Measurements from ENCODE around the gene NID2.

NID2 gene

DNA sequence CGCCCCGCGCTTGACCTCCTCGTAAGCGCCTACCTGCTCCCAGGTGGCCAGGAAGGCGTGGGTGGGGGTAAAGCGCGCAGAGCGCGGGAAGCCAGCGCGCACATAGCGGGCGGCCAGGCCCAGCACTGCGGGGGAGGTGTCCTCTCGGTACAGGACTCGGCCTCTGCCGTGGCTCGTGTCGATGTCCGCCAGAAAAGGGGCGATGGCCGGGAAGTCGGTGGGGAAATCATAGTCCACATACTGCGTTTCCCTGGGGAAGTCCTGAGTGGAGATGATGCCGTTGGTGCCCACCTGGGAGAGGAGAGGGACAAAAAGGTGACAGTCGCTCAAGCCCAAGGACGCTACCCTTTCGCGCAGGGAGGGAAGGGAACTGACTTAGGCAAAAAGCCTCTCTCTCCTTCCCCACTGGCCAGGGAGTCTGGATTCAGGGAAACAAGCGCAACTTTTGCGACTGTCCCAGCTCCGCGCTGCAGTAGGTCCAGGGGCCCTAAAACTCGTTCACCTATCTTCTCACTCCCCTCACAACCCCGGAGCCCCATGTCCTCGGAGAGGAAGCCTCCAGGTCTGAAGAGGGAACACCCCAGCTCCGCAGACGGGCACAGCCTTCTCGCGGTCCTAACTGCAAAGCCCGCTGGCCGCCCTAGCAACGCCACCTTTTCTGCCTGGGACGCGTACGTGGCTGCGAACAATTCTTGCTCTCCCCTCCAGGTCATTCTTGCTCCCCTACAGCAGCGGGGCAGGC lies 815 bp downstream of the NID2 start:
- TF ChIP-seq, protein P1, sequence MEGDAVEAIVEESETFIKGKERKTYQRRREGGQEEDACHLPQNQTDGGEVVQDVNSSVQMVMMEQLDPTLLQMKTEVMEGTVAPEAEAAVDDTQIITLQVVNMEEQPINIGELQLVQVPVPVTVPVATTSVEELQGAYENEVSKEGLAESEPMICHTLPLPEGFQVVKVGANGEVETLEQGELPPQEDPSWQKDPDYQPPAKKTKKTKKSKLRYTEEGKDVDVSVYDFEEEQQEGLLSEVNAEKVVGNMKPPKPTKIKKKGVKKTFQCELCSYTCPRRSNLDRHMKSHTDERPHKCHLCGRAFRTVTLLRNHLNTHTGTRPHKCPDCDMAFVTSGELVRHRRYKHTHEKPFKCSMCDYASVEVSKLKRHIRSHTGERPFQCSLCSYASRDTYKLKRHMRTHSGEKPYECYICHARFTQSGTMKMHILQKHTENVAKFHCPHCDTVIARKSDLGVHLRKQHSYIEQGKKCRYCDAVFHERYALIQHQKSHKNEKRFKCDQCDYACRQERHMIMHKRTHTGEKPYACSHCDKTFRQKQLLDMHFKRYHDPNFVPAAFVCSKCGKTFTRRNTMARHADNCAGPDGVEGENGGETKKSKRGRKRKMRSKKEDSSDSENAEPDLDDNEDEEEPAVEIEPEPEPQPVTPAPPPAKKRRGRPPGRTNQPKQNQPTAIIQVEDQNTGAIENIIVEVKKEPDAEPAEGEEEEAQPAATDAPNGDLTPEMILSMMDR (IDR thresholded peaks at IDR 0.05; ENCODE audit: low read depth, low read length, missing control alignments), result no peak
- peak overlapping the region; percentile 84 for H3K4me3 ChIP-seq (replicated peaks; ENCODE audit: low read depth, low read length)
- DNase-seq (ENCODE audit: extremely low read depth, low read depth), result no peak

DNA sequence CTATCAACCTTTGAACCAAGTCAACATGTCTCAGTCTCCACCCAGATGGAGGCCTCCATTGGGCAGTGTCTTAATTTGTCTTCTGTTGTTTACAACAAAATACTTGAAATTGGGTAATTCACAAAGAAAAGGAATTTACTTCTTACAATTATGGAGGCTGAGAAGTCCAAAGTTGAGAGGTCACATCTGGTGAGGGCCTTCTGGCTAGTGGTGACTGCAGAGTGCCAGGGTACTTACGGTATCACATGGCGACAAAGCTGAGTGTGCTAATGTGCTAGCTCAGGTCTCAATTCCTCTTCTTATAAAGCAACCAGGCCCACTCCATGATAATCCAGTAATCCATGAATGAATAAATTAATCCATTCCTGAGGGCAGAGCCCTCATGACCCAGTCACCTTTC lies 4.7 kb downstream of the NID2 start:
- TF ChIP-seq, protein P1 (IDR thresholded peaks at IDR 0.05; ENCODE audit: low read depth, low read length, missing control alignments), result no peak
- no peak overlapping the region for H3K4me3 ChIP-seq (replicated peaks; ENCODE audit: low read depth, low read length)
- no peak for DNase-seq (ENCODE audit: extremely low read depth, low read depth)

DNA sequence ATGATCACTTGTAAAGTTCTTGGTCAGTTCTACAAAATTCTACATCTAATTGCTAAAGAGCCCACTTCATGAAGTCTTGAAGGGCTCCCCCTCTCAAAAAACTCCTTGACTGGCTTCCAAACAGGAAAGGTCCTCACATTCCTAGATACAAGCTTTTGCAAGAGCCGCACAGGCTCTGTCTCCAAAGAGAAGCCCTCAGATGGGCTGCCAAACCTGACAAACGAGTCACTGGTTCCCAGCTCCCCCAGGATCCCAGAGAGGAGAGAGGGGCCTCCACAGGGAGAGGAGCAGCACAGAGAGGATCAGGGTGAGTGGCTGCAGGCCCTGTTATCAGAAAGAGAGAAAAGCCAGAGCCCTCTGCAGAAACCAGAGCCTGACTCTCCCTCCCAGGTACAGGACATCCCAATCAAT lies 5.8 kb downstream of the NID2 start:
- TF ChIP-seq, protein P1 (IDR thresholded peaks at IDR 0.05; ENCODE audit: low read depth, low read length, missing control alignments), result no peak
- H3K4me3 ChIP-seq (replicated peaks; ENCODE audit: low read depth, low read length), result no peak overlapping the region
- DNase-seq (ENCODE audit: extremely low read depth, low read depth), result no peak

DNA sequence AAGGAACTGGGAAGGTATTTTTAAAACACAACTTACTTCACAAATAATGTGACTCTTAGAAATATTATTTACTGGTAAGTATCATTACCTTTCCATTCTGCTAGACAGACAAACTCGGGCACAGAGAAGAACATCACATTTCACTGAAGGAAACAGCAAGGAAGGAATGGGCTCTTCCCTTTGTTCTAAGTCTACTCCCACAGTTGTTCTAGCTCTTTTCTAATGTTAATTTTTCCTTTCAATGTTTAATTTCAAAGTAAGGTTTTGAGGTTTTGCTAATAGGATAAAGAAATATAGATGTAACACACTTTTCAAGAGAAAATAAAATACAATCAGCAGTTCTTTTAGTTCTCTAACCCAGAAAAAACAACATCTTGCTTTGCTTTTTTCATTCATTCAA lies 7.0 kb downstream of the NID2 start:
- TF ChIP-seq, protein P1 (IDR thresholded peaks at IDR 0.05; ENCODE audit: low read depth, low read length, missing control alignments), result no peak
- no peak overlapping the region for H3K4me3 ChIP-seq (replicated peaks; ENCODE audit: low read depth, low read length)
- no peak for DNase-seq (ENCODE audit: extremely low read depth, low read depth)

DNA sequence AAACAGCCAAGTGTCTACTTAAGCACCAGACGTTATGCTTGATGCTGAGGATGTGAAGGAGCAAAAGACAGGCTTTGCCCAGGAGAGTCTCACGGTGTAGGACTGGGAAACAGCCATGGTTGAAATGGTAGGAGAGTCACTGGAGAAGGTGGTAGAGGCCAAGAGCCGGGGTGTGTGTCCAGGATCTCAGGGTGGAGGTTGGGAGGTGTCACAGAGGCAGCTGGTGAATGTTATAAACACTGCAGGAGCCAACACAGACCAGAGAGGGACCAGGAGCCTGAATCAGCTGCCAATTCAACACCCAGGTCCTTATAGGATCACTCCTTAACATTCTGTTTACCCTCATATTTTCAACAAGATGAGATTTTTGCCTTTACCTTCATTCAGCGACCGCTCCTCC lies 7.5 kb downstream of the NID2 start:
- no peak for DNase-seq (ENCODE audit: extremely low read depth, low read depth)
- H3K4me3 ChIP-seq (replicated peaks; ENCODE audit: low read depth, low read length), result no peak overlapping the region
- TF ChIP-seq, protein P1 (IDR thresholded peaks at IDR 0.05; ENCODE audit: low read depth, low read length, missing control alignments), result no peak

DNA sequence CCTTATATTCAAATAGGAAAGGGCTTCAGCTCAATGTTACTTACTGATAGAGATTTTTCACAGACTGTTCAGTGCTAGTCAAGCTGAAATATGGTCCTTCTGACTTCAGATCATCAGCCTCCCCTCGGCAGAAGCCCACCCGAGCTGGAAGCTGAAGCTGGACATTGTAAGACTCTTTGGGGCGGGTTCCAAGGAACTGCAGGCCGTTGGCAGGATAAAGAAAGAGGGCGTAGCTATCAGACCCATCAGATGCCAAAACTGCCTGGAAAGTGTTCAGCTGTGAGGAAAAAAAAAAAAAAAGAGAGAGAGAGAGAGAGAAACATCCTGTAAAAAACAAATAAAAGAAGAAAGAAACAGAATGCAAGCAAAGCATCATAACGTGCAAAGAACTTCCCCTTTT lies 8.8 kb downstream of the NID2 start:
- no peak overlapping the region for H3K4me3 ChIP-seq (replicated peaks; ENCODE audit: low read depth, low read length)
- no peak for DNase-seq (ENCODE audit: extremely low read depth, low read depth)
- TF ChIP-seq, protein P1 (IDR thresholded peaks at IDR 0.05; ENCODE audit: low read depth, low read length, missing control alignments), result no peak

DNA sequence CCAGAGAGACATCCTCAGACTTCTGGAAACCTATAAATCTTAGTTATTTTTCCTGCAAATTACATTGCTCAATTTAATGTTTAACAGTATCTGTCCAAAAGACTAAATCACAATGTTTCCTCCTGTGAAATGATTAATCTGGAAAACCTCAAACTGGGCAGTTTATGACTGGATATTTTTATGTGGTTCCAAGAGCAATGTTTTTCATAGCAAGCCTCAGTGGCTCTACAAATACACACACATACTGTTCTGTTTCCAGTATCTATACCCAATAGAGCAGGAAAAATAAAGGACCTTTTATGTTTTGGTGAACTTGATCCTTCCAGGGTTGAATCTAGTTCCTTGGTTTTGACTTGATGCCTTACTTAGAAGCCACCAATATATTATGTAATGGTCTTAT lies 9.2 kb downstream of the NID2 start:
- no peak overlapping the region for H3K4me3 ChIP-seq (replicated peaks; ENCODE audit: low read depth, low read length)
- TF ChIP-seq, protein P1 (IDR thresholded peaks at IDR 0.05; ENCODE audit: low read depth, low read length, missing control alignments), result no peak
- DNase-seq (ENCODE audit: extremely low read depth, low read depth), result no peak
